Endothelial cell (in vitro differentiated cells): ENCODE results near the gene SPTBN4. TPM values are rescaled to one million over a fixed set of nuclear protein-coding genes. Genes with fewer than 3 reads are reported as not detected.

Experiments used
- DNase-seq: peaks from one replicate; pipeline ENCODE4 v3.0.0; 2021; ENCODE audit warnings: low spot score
- H3K27ac Mint-ChIP-seq: one replicate; pipeline ENCODE4 v1.8.0; 2021; ENCODE audit warnings: mixed read lengths, inconsistent platforms; ENCODE audit not compliant: unreplicated experiment
- H3K27me3 Mint-ChIP-seq: one replicate; pipeline ENCODE4 v1.8.0; 2021; ENCODE audit warnings: mild to moderate bottlenecking, moderate library complexity, mixed read lengths, inconsistent platforms; ENCODE audit not compliant: unreplicated experiment
- H3K36me3 Mint-ChIP-seq: one replicate; pipeline ENCODE4 v1.8.0; 2021; ENCODE audit warnings: mild to moderate bottlenecking, low read depth, mixed read lengths, inconsistent platforms; ENCODE audit not compliant: unreplicated experiment
- H3K4me1 Mint-ChIP-seq: one replicate; pipeline ENCODE4 v1.8.0; 2021; ENCODE audit warnings: mild to moderate bottlenecking, mixed read lengths, inconsistent platforms; ENCODE audit not compliant: unreplicated experiment
- H3K4me3 Mint-ChIP-seq: one replicate; pipeline ENCODE4 v1.8.0; 2021; ENCODE audit warnings: mild to moderate bottlenecking, mixed read lengths, inconsistent platforms; ENCODE audit not compliant: unreplicated experiment
- H3K9me3 Mint-ChIP-seq: one replicate; pipeline ENCODE4 v1.8.0; 2021; ENCODE audit warnings: mixed read lengths, inconsistent platforms; ENCODE audit not compliant: unreplicated experiment
- CTCF ChIP-seq: fragments of 200-600 bp; sonication (generic); IDR thresholded peaks from one replicate; pipeline ENCODE4 v1.5.0; 2021; ENCODE audit warnings: antibody characterized with exemption; ENCODE audit not compliant: unreplicated experiment
- total RNA-seq: library from RNA; stranded (reverse); fragmentation: NEBNext Ultra II Directional; extraction: Animal tissue kit (Norgen Biotek cat#: 25700); gene quantifications from one replicate; pipeline ENCODE4 v1.2.1, GENCODE V29; 2021; ENCODE audit not compliant: unreplicated experiment

Gene SPTBN4
- total RNA-seq, 1 donor from 2014 or later: 0.49 TPM

GRCh38 chr19:40529093-40529954, 62.5 kb downstream of the SPTBN4 start:
- Mint-ChIP-seq H3K27ac (no peak overlapping the region), H3K9me3 (no peaks in the 10 kb centered on the region), H3K4me1 (peaks cover 8% of the 10 kb centered on the region), H3K36me3 (peaks cover 5% of the 10 kb centered on the region), H3K27me3 (peaks cover 36% of the 10 kb centered on the region), H3K4me3 (peak overlapping the region; percentile 83)
- DNase-seq: peak; percentile 85
- peak; percentile 98 for TF ChIP-seq CTCF

- no peaks in the 10 kb centered on the region for H3K9me3 Mint-ChIP-seq
Observed at GRCh38 chr19:40530091-40530901, 63.5 kb downstream of the SPTBN4 start.

GRCh38 chr19:40533508-40533907, 66.7 kb downstream of the SPTBN4 start:
- H3K4me1 Mint-ChIP-seq: peaks cover 8% of the 10 kb centered on the region
- H3K9me3 Mint-ChIP-seq: no peaks in the 10 kb centered on the region
- DNase-seq: no peak
- peaks cover 3% of the 10 kb centered on the region for H3K36me3 Mint-ChIP-seq
- TF ChIP-seq CTCF: no peak
- no peak overlapping the region for H3K4me3 Mint-ChIP-seq
- H3K27me3 Mint-ChIP-seq: peaks cover 23% of the 10 kb centered on the region
- no peak overlapping the region for H3K27ac Mint-ChIP-seq

More at GRCh38 chr19:40530091-40530901, 63.5 kb downstream of the SPTBN4 start:
- peak overlapping the region; percentile 86 for H3K4me3 Mint-ChIP-seq
- peak; percentile 73 for DNase-seq
- H3K36me3 Mint-ChIP-seq: peaks cover 5% of the 10 kb centered on the region
- H3K27me3 Mint-ChIP-seq: peaks cover 31% of the 10 kb centered on the region
- H3K4me1 Mint-ChIP-seq: peaks cover 8% of the 10 kb centered on the region
- TF ChIP-seq CTCF: no peak
- H3K27ac Mint-ChIP-seq: no peak overlapping the region

GRCh38 chr19:40534148-40534547, 67.3 kb downstream of the SPTBN4 start:
- TF ChIP-seq CTCF: no peak
- Mint-ChIP-seq H3K4me1 (peaks cover 8% of the 10 kb centered on the region), H3K36me3 (no peaks in the 10 kb centered on the region), H3K9me3 (no peaks in the 10 kb centered on the region), H3K27ac (no peak overlapping the region), H3K27me3 (peaks cover 21% of the 10 kb centered on the region), H3K4me3 (no peak overlapping the region)
- no peak for DNase-seq
